DOHH2 (cell line): ENCODE results near the gene NCKAP5.

Source experiments
- H3F3A ChIP-seq: fragments of 200-600 bp; sonication (generic), shearing (Covaris generic); 2 replicates; pipeline ENCODE4 v1.6.0; 2016; ENCODE audit warnings: antibody characterized with exemption, mild to moderate bottlenecking; ENCODE audit not compliant: control insufficient read depth, insufficient read depth
- H3K27ac ChIP-seq: fragments of 200-600 bp; sonication (generic); 2 replicates; pipeline ENCODE4 v1.5.1; 2014; ENCODE audit warnings: low read depth, mild to moderate bottlenecking, low read length, moderate library complexity
- H3K27me3 ChIP-seq: fragments of 200-600 bp; sonication (generic); 2 replicates; pipeline ENCODE4 v1.6.1; 2014; ENCODE audit warnings: mild to moderate bottlenecking, low read length, mixed read lengths; ENCODE audit not compliant: control insufficient read depth
- H3K36me3 ChIP-seq: fragments of 200-600 bp; sonication (generic); 2 replicates; pipeline ENCODE4 v1.6.1; 2014; ENCODE audit warnings: mild to moderate bottlenecking, low read length, moderate library complexity, mixed read lengths; ENCODE audit not compliant: control insufficient read depth
- H3K4me1 ChIP-seq: fragments of 200-600 bp; sonication (generic); 2 replicates; pipeline ENCODE4 v1.6.1; 2014; ENCODE audit warnings: mild to moderate bottlenecking, low read length, mixed read lengths; ENCODE audit not compliant: control insufficient read depth
- H3K4me2 ChIP-seq: fragments of 200-600 bp; sonication (generic); 2 replicates; pipeline ENCODE4 v1.6.0; 2014; ENCODE audit warnings: mild to moderate bottlenecking, low read length, moderate library complexity
- H3K4me3 ChIP-seq: fragments of 200-600 bp; sonication (generic); 2 replicates; pipeline ENCODE4 v1.5.1; 2014; ENCODE audit warnings: mild to moderate bottlenecking, low read length, mixed read lengths
- H3K79me2 ChIP-seq: fragments of 200-600 bp; sonication (generic); 2 replicates; pipeline ENCODE4 v1.6.1; 2014; ENCODE audit warnings: mild to moderate bottlenecking, low read length, mixed read lengths; ENCODE audit not compliant: control insufficient read depth
- H3K9me2 ChIP-seq: fragments of 200-600 bp; sonication (generic); replicated peaks from 2 replicates; pipeline ENCODE4 v1.6.1; 2014; ENCODE audit warnings: mild to moderate bottlenecking, low read length, mixed read lengths; ENCODE audit not compliant: control insufficient read depth
- H3K9me3 ChIP-seq: fragments of 200-600 bp; sonication (generic); 2 replicates; pipeline ENCODE4 v1.6.1; 2014; ENCODE audit warnings: antibody characterized with exemption, low read length, mixed read lengths; ENCODE audit not compliant: control insufficient read depth, insufficient read depth
- H4K20me1 ChIP-seq: fragments of 200-600 bp; sonication (generic); 2 replicates; pipeline ENCODE4 v1.6.0; 2014; ENCODE audit warnings: low read depth, mild to moderate bottlenecking, antibody characterized with exemption, low read length, moderate library complexity; ENCODE audit not compliant: control insufficient read depth, insufficient read depth
- CTCF ChIP-seq: fragments of 200-600 bp; sonication (generic); IDR thresholded peaks from one replicate; pipeline ENCODE4 v1.5.1; 2014; ENCODE audit warnings: antibody characterized with exemption, mild to moderate bottlenecking, low read depth, low read length; ENCODE audit not compliant: poor library complexity, severe bottlenecking
- EZH2phosphoT487 ChIP-seq: fragments of 200-600 bp; sonication (generic); IDR thresholded peaks from 2 replicates; pipeline ENCODE4 v1.6.1; 2017; ENCODE audit warnings: borderline replicate concordance, mild to moderate bottlenecking, antibody characterized with exemption, low read length, moderate library complexity, mixed read lengths

Gene NCKAP5

GRCh38 chr2:133097666-133098065, 470.6 kb downstream of the NCKAP5 start:
- Histone ChIP-seq H3F3A (no peaks in the 10 kb centered on the region), H3K4me2 (no peak overlapping the region)

GRCh38 chr2:133092571-133092970, 475.7 kb downstream of the NCKAP5 start:
- TF ChIP-seq CTCF (no peak), EZH2phosphoT487 (no peak)
- Histone ChIP-seq H3K9me2 (no peaks in the 10 kb centered on the region), H4K20me1 (no peaks in the 10 kb centered on the region), H3F3A (no peaks in the 10 kb centered on the region), H3K36me3 (no peaks in the 10 kb centered on the region), H3K4me2 (no peak overlapping the region), H3K27me3 (no peaks in the 10 kb centered on the region), H3K4me3 (no peak overlapping the region), H3K4me1 (no peaks in the 10 kb centered on the region), H3K27ac (no peak overlapping the region), H3K79me2 (no peaks in the 10 kb centered on the region), H3K9me3 (no peaks in the 10 kb centered on the region)

More at GRCh38 chr2:133097666-133098065, 470.6 kb downstream of the NCKAP5 start:
- Histone ChIP-seq H3K4me3 (no peak overlapping the region), H4K20me1 (no peaks in the 10 kb centered on the region), H3K27me3 (no peaks in the 10 kb centered on the region), H3K9me3 (no peaks in the 10 kb centered on the region), H3K27ac (no peak overlapping the region), H3K36me3 (no peaks in the 10 kb centered on the region), H3K4me1 (no peaks in the 10 kb centered on the region), H3K9me2 (no peaks in the 10 kb centered on the region), H3K79me2 (no peaks in the 10 kb centered on the region)
- TF ChIP-seq CTCF, result no peak
- TF ChIP-seq EZH2phosphoT487, result no peak

- H3K9me3 ChIP-seq, result no peaks in the 10 kb centered on the region
- H3K4me3 ChIP-seq, result no peak overlapping the region
- TF ChIP-seq EZH2phosphoT487 (no peak), CTCF (no peak)
- no peak overlapping the region for H3K4me2 ChIP-seq
- H3F3A ChIP-seq, result no peaks in the 10 kb centered on the region
- H3K27ac ChIP-seq, result no peak overlapping the region
- no peaks in the 10 kb centered on the region for H3K4me1 ChIP-seq
- no peaks in the 10 kb centered on the region for H4K20me1 ChIP-seq
- no peaks in the 10 kb centered on the region for H3K79me2 ChIP-seq
- H3K36me3 ChIP-seq, result no peaks in the 10 kb centered on the region
- no peaks in the 10 kb centered on the region for H3K27me3 ChIP-seq
- H3K9me2 ChIP-seq, result no peaks in the 10 kb centered on the region
Observed at GRCh38 chr2:133090358-133090757, 477.9 kb downstream of the NCKAP5 start.

GRCh38 chr2:133086176-133086575, 482.1 kb downstream of the NCKAP5 start:
- H3K9me2 ChIP-seq, result no peaks in the 10 kb centered on the region
- no peak overlapping the region for H3K27ac ChIP-seq
- H3K4me3 ChIP-seq, result no peak overlapping the region
- H3K4me1 ChIP-seq, result no peaks in the 10 kb centered on the region
- TF ChIP-seq EZH2phosphoT487, result no peak
- TF ChIP-seq CTCF, result no peak
- no peaks in the 10 kb centered on the region for H3F3A ChIP-seq
- H4K20me1 ChIP-seq, result no peaks in the 10 kb centered on the region
- no peaks in the 10 kb centered on the region for H3K36me3 ChIP-seq
- no peaks in the 10 kb centered on the region for H3K9me3 ChIP-seq
- H3K27me3 ChIP-seq, result no peaks in the 10 kb centered on the region
- no peak overlapping the region for H3K4me2 ChIP-seq
- H3K79me2 ChIP-seq, result no peaks in the 10 kb centered on the region
